Measurements from ENCODE around the gene GBA2. TPM values are rescaled to one million over a fixed set of nuclear protein-coding genes. Genes with fewer than 3 reads are reported as not detected.
A peak's percentile ranks its signal among the peaks of the same experiment; 100 is the strongest.

Gene GBA2
- total and polyA plus RNA-seq, 2 donors (not counting 3 experiments of a cell fraction or from before 2014, with no cell fraction given) = 110 to 158 TPM

- Histone ChIP-seq H3K4me3 (replicated peaks in 1 of 3; ENCODE audit: insufficient read depth in 1 of 3, low read depth in 1 of 3, low read length in 3 of 3) (peak overlapping the region; percentile 66 to 99 (median 87)), H3K79me2 (ENCODE audit: control insufficient read depth, insufficient read depth, low read length) (peaks cover 55% of the 10 kb centered on the region), H2AFZ (ENCODE audit: low read depth, low read length) (no peak overlapping the region), H3K9me1 (replicated peaks; ENCODE audit: control insufficient read depth, extremely low read depth, insufficient read depth, low read length) (no peaks in the 10 kb centered on the region), H3K9ac (replicated peaks; ENCODE audit: extremely low read depth, insufficient read depth, low read length) (peak overlapping the region; percentile 99), H3K27ac (ENCODE audit: insufficient read depth, low read depth, low read length) (peak overlapping the region; percentile 84), H3K36me3 (ENCODE audit: control insufficient read depth in 2 of 2, extremely low read depth in 1 of 2, insufficient read depth in 2 of 2, low read length in 2 of 2) (peaks cover 12 to 14% of the 10 kb centered on the region in 2 experiments), H3K4me1 (ENCODE audit: control insufficient read depth, extremely low read depth, insufficient read depth, low read length) (peaks cover 63% of the 10 kb centered on the region), H4K20me1 (replicated peaks; ENCODE audit: control insufficient read depth, extremely low read depth, insufficient read depth, low read length) (no peaks in the 10 kb centered on the region), H3K27me3 (ENCODE audit: control insufficient read depth in 2 of 2, insufficient read depth in 2 of 2, low read length in 2 of 2) (no peaks in the 10 kb centered on the region), H3K9me3 (replicated peaks; ENCODE audit: control insufficient read depth, insufficient read depth, low read length) (no peaks in the 10 kb centered on the region), H3K4me2 (ENCODE audit: insufficient read depth, low read length) (peak overlapping the region; percentile 98)
- DNase-seq (ENCODE audit: low read depth, low spot score) (peak; percentile 26), FAIRE-seq (peak; percentile 63)
- TF ChIP-seq MYC (IDR thresholded peaks at IDR 0.05; ENCODE audit: low read depth, low read length) = no peak
- TF ChIP-seq JUN (IDR thresholded peaks at IDR 0.05; ENCODE audit: borderline replicate concordance, insufficient read depth, insufficient read length, low read depth) = no peak
- TF ChIP-seq GATA2 (IDR thresholded peaks at IDR 0.05; ENCODE audit: insufficient read depth, insufficient read length, low read depth, low read length) = no peak
- no peak for TF ChIP-seq FOS (IDR thresholded peaks at IDR 0.05; ENCODE audit: borderline replicate concordance, insufficient read depth, low read length)
- no peak for TF ChIP-seq POLR2A (IDR thresholded peaks at IDR 0.05; ENCODE audit: low read depth, low read length)
- no peak for TF ChIP-seq MAX (IDR thresholded peaks at IDR 0.05; ENCODE audit: insufficient read depth, insufficient read length)
- BruUV-seq (replicated peaks) = TSS peak; percentile 69
- ChIA-PET CTCF (interaction anchor here (0.6 to 7.2 kb wide), 17 partner anchors 8 to 197 kb away, joined by 3 to 86 read pairs (median 10); partner anchors contain the start of genes CREB3, NPR2, SPAG8 and TLN1), POLR2A (interaction anchor here (0.6 to 1.5 kb wide), 6 partner anchors 10 to 54 kb away, joined by 3 to 9 read pairs (median 4); partner anchors contain the start of genes CREB3 and TLN1)
- dilution Hi-C loops (cut with MboI; ENCODE audit: extremely low pct_ligation_motif_present, low sequenced_read_pairs) = no loop called here
- intact Hi-C loops (cut with micrococcal nuclease) = loop anchor here (1.0 to 2.0 kb wide), 2 partner anchors 16 to 39 kb away; partner anchors contain the start of genes CREB3 and TLN1
Measured at GRCh38 chr9:35748242-35748857, 678 bp downstream of the GBA2 start.

- Histone ChIP-seq H3K4me3 (replicated peaks in 1 of 3; ENCODE audit: insufficient read depth in 1 of 3, low read depth in 1 of 3, low read length in 3 of 3) (peak overlapping the region; percentile 66 to 99 (median 87)), H3K27ac (ENCODE audit: insufficient read depth, low read depth, low read length) (peak overlapping the region; percentile 84), H3K4me2 (ENCODE audit: insufficient read depth, low read length) (peak overlapping the region; percentile 98), H3K79me2 (ENCODE audit: control insufficient read depth, insufficient read depth, low read length) (peaks cover 72% of the 10 kb centered on the region), H3K27me3 (ENCODE audit: control insufficient read depth in 2 of 2, insufficient read depth in 2 of 2, low read length in 2 of 2) (no peaks in the 10 kb centered on the region), H3K9ac (replicated peaks; ENCODE audit: extremely low read depth, insufficient read depth, low read length) (peak overlapping the region; percentile 99), H3K9me3 (replicated peaks; ENCODE audit: control insufficient read depth, insufficient read depth, low read length) (no peaks in the 10 kb centered on the region), H4K20me1 (replicated peaks; ENCODE audit: control insufficient read depth, extremely low read depth, insufficient read depth, low read length) (no peaks in the 10 kb centered on the region), H2AFZ (ENCODE audit: low read depth, low read length) (no peak overlapping the region), H3K9me1 (replicated peaks; ENCODE audit: control insufficient read depth, extremely low read depth, insufficient read depth, low read length) (no peaks in the 10 kb centered on the region), H3K4me1 (ENCODE audit: control insufficient read depth, extremely low read depth, insufficient read depth, low read length) (peaks cover 50% of the 10 kb centered on the region), H3K36me3 (ENCODE audit: control insufficient read depth in 2 of 2, extremely low read depth in 1 of 2, insufficient read depth in 2 of 2, low read length in 2 of 2) (peaks cover 20 to 24% of the 10 kb centered on the region in 2 experiments)
- CTCF ChIA-PET = interaction anchor here (0.8 to 7.2 kb wide), 11 partner anchors 10 to 136 kb away, joined by 3 to 86 read pairs (median 6); partner anchors contain the start of gene SPAG8
- intact Hi-C loops (cut with micrococcal nuclease) = no loop called here
- dilution Hi-C loops (cut with MboI; ENCODE audit: extremely low pct_ligation_motif_present, low sequenced_read_pairs) = no loop called here
- TF ChIP-seq POLR2A (IDR thresholded peaks at IDR 0.05; ENCODE audit: low read depth, low read length) (no peak), POLR2AphosphoS5 (IDR thresholded peaks at IDR 0.05; ENCODE audit: insufficient read depth, low read depth, low read length) (no peak), EZH2 (IDR thresholded peaks at IDR 0.05; ENCODE audit: borderline replicate concordance, low read depth, low read length, severe bottlenecking) (no peak), FOS (IDR thresholded peaks at IDR 0.05; ENCODE audit: borderline replicate concordance, insufficient read depth, low read length) (no peak), GATA2 (IDR thresholded peaks at IDR 0.05; ENCODE audit: insufficient read depth, insufficient read length, low read depth, low read length) (no peak), MYC (IDR thresholded peaks at IDR 0.05; ENCODE audit: low read depth, low read length) (no peak), CTCF (IDR thresholded peaks at IDR 0.05; ENCODE audit: extremely low read depth in 1 of 2, insufficient read depth in 1 of 2, low read depth in 1 of 2, low read length in 2 of 2) (no peak), JUN (IDR thresholded peaks at IDR 0.05; ENCODE audit: borderline replicate concordance, insufficient read depth, insufficient read length, low read depth) (no peak), MAX (IDR thresholded peaks at IDR 0.05; ENCODE audit: insufficient read depth, insufficient read length) (no peak)
- FAIRE-seq (no peak), DNase-seq (ENCODE audit: low read depth, low spot score) (peak; percentile 17)
- no TSS peak for BruUV-seq (replicated peaks)
- POLR2A ChIA-PET = interaction anchor here (0.8 to 1.3 kb wide), 3 partner anchors 9 to 29 kb away, joined by 3 to 4 read pairs (median 4); no protein-coding TSS in a partner anchor
Measured at GRCh38 chr9:35746583-35746982, 2.4 kb downstream of the GBA2 start.
